ENCODE measurements around the gene RANBP10.

DNA sequence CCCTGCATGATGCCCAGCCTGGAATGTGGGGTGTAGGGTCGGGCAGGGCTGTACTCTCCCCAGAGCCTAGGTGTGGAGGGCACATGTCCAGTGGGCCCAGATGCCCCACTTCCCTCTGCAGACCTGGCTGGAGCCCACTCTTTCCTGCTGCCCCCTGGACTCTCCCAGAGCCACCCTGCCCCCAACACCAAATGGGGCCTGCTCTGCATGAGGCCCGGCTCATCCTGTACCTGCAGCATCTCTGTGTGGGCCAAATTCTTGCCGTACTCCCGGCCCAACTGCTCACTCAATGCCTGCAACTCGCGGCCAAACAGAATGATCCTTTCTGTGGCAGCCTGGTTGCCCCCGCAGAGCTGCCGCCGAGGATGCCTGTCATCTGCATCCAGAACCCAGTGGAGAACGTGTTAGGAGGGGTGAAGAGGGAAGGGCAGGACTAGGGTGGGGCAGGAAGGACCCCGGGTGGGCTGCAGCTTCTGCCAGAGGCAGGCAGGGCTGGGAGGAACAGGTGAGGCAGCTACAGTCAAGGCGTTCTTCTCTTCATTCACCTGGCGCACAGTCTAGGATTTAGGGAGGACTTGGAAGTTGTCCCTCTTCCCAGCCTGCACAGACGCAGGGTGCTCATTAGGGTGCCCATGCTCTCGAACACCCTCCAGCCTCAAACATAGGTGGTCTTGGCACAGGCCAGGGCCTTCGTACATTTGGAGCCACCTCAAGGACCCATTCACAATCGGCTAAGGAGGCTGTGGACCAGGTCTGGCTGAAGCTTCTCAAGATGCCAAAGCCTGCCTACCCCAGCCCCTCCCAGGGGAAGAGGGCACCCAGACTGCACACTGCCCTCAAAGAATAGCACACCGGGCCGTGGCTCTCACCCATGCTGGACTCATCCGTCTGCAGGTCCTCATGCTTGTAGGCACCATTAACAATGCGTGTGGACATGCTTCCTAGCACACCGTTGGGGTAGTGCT is 78.6 kb downstream of the RANBP10 start:
- TF ChIP-seq, protein P1, sequence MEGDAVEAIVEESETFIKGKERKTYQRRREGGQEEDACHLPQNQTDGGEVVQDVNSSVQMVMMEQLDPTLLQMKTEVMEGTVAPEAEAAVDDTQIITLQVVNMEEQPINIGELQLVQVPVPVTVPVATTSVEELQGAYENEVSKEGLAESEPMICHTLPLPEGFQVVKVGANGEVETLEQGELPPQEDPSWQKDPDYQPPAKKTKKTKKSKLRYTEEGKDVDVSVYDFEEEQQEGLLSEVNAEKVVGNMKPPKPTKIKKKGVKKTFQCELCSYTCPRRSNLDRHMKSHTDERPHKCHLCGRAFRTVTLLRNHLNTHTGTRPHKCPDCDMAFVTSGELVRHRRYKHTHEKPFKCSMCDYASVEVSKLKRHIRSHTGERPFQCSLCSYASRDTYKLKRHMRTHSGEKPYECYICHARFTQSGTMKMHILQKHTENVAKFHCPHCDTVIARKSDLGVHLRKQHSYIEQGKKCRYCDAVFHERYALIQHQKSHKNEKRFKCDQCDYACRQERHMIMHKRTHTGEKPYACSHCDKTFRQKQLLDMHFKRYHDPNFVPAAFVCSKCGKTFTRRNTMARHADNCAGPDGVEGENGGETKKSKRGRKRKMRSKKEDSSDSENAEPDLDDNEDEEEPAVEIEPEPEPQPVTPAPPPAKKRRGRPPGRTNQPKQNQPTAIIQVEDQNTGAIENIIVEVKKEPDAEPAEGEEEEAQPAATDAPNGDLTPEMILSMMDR (conservative IDR thresholded peaks at IDR 0.05): no peak
- no peak for TF ChIP-seq ZFX (IDR thresholded peaks at IDR 0.05)
